Measurements from ENCODE around the gene KCNG2.

- TF ChIP-seq, protein P1, sequence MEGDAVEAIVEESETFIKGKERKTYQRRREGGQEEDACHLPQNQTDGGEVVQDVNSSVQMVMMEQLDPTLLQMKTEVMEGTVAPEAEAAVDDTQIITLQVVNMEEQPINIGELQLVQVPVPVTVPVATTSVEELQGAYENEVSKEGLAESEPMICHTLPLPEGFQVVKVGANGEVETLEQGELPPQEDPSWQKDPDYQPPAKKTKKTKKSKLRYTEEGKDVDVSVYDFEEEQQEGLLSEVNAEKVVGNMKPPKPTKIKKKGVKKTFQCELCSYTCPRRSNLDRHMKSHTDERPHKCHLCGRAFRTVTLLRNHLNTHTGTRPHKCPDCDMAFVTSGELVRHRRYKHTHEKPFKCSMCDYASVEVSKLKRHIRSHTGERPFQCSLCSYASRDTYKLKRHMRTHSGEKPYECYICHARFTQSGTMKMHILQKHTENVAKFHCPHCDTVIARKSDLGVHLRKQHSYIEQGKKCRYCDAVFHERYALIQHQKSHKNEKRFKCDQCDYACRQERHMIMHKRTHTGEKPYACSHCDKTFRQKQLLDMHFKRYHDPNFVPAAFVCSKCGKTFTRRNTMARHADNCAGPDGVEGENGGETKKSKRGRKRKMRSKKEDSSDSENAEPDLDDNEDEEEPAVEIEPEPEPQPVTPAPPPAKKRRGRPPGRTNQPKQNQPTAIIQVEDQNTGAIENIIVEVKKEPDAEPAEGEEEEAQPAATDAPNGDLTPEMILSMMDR (IDR thresholded peaks at IDR 0.05) = no peak
- no peak for TF ChIP-seq POLR2A (IDR thresholded peaks at IDR 0.05)
- TF ChIP-seq POLR2AphosphoS5 (IDR thresholded peaks at IDR 0.05) = no peak
- no peak for TF ChIP-seq EP300 (IDR thresholded peaks at IDR 0.05)
These were observed 150.3 kb downstream of the KCNG2 start for GRCh38 chr18:79947881-79948610.

Data from gastroesophageal sphincter (tissue), 3 donors.